Measurements from ENCODE around the gene TDRD10.

DNA sequence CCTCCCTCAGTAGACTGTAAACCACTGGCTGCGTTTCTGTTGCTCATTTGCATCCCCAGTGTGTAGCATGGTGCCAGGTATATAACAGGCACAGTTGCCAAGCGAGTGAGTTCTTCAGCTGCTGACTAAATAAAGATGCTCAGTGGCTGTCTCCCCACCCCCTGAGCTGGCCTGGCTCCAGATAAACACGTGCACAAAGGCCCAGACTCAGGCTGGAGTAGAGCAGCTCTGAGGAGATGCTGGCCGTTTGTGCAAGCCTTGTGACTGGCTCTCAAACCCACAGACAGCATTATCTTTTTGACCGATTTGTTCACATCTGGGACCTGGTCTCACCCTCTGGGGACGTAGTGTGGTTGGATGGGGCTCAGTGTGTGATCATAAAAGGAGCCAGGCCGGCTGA is 72.7 kb downstream of the TDRD10 start:
- TF ChIP-seq, protein P1, sequence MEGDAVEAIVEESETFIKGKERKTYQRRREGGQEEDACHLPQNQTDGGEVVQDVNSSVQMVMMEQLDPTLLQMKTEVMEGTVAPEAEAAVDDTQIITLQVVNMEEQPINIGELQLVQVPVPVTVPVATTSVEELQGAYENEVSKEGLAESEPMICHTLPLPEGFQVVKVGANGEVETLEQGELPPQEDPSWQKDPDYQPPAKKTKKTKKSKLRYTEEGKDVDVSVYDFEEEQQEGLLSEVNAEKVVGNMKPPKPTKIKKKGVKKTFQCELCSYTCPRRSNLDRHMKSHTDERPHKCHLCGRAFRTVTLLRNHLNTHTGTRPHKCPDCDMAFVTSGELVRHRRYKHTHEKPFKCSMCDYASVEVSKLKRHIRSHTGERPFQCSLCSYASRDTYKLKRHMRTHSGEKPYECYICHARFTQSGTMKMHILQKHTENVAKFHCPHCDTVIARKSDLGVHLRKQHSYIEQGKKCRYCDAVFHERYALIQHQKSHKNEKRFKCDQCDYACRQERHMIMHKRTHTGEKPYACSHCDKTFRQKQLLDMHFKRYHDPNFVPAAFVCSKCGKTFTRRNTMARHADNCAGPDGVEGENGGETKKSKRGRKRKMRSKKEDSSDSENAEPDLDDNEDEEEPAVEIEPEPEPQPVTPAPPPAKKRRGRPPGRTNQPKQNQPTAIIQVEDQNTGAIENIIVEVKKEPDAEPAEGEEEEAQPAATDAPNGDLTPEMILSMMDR (IDR thresholded peaks at IDR 0.05) = no peak
- no peak for TF ChIP-seq EZH2 (IDR thresholded peaks at IDR 0.05; ENCODE audit: borderline replicate concordance, insufficient read depth, low read depth, low read length, poor library complexity, severe bottlenecking)

Data from B cell (primary cell).